HG03135 (cell line): ENCODE results near the gene PERM1.

ENCODE experiments used
- ATAC-seq: cut with Tn5 transposase; IDR thresholded peaks from one replicate; pipeline ENCODE4 v1.9.1; 2021; ENCODE audit warnings: mild to moderate bottlenecking, moderate library complexity; ENCODE audit not compliant: unreplicated experiment

PERM1 gene

GRCh38 chr1:937521-937920, 44.4 kb downstream of the PERM1 start:
- no peak for ATAC-seq

- no peak for ATAC-seq
Observed at GRCh38 chr1:936348-937264, 45.3 kb downstream of the PERM1 start.

GRCh38 chr1:935751-936231, 46.1 kb downstream of the PERM1 start:
- no peak for ATAC-seq

GRCh38 chr1:934991-935750, 46.7 kb downstream of the PERM1 start:
- ATAC-seq, result no peak

GRCh38 chr1:933603-933940, 48.3 kb downstream of the PERM1 start:
- ATAC-seq, result no peak

- ATAC-seq, result no peak
Observed at GRCh38 chr1:932776-933602, 48.9 kb downstream of the PERM1 start.

GRCh38 chr1:932173-932510, 49.8 kb downstream of the PERM1 start:
- no peak for ATAC-seq

GRCh38 chr1:931380-932172, 50.3 kb downstream of the PERM1 start:
- no peak for ATAC-seq

- ATAC-seq, result no peak
Observed at GRCh38 chr1:930633-931138, 51.2 kb downstream of the PERM1 start.

- ATAC-seq, result no peak
Observed at GRCh38 chr1:929712-930632, 51.9 kb downstream of the PERM1 start.

GRCh38 chr1:928825-929661, 52.9 kb downstream of the PERM1 start:
- ATAC-seq, result no peak

- ATAC-seq, result no peak
Observed at GRCh38 chr1:927748-928147, 54.1 kb downstream of the PERM1 start.

- no peak for ATAC-seq
Observed at GRCh38 chr1:927234-927633, 54.7 kb downstream of the PERM1 start.

GRCh38 chr1:925561-926421, 56.1 kb downstream of the PERM1 start:
- no peak for ATAC-seq
